KBM-7 (cell line): Measurements from ENCODE around the gene TULP3.

Experiments used
- DNase-seq: peaks from one replicate; pipeline ENCODE4 v3.0.0-alpha.2; 2015
- in situ Hi-C: fragments of 300-500 bp; cut with MboI; formaldehyde crosslinking; loops from 2 replicates; pipeline ENCODE4 v1.14.3; 2020; ENCODE audit warnings: low sequenced_read_pairs, low pct_unique_long_range_greater_than_20kb, mixed read lengths

The TULP3 gene

DNA sequence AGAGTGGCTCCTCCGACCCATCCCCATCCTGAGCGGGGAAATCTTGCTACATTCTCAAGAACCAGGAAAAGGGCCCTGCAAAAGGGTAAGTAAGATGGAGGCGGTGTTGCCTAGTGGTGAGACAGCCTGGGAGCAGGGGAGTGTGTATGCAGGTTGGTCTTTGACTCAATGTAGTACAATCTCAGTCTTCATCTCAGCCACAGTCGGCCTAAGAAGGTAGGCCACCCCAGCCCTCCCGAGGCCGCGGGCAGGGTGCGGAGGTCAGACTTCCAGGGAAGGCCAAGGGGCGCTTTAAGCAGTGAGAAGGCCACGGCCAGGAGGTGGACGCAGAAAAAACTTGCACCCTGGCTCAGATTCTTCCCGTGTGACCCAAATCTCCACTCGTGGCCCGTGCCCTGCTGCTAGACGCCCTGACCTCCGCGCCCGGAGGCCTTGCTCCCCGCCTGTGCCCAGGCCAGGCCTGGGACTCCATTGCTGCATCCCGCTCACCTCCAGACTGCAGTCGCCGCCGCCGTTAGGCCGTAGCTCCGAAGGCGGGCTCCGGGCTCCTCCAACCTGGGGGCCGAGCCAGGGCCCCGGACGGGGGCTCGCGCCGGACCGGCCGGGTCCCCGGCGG lies 14.2 kb upstream of the TULP3 start:
- in situ Hi-C loops, result no loop called here
- peak; percentile 58 for DNase-seq

GRCh38 chr12:2877047-2877952 lies 13.4 kb upstream of the TULP3 start, which contains the start of the genes FOXM1 and RHNO1:
Gene FOXM1, minus strand, starts transcription at chr12:2877174. Its CDS starts 2,696 bp downstream, at chr12:2874478.
Gene RHNO1, plus strand, starts transcription at chr12:2877223. Its CDS starts 8,144 bp downstream, at chr12:2885367.
- in situ Hi-C loops, result no loop called here
- peak; percentile 84 for DNase-seq

DNA sequence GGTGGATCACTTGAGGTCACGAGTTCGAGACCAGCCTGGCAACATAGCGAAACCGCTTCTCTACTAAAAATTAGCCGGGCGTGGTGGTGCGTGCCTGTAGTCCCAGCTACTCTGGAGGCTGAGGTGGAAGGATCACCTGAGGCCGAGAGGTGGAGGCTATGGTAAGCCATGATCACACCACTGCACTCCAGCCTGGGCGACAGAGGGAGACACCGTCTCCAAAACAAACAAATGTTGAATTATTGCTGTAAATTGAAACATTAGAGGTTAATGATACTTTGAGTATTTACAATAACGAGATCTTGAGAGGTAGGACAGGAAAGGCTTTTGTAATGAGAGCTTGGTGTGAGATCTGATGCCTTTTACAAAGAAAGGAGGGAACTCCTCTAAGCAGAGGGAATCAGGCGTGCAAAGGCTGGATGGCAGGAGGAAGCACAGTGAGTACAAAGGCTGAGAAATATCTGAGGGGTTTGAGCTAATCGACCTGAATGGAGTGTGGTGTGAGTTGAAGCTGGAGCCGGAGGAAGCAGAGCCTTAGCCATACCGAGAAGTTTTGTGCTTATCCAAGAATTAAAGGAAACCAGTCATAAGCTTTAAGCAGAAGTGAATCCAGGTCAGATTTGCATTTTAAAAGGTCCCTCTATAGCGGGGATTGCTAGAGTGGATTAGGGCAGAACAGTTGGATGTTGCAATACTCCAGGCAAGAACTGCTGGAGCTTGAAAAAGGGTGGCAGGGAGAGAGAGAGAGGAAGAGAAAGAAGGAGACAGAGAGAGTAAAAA lies 12.5 kb upstream of the TULP3 start:
- DNase-seq, result peak; percentile 84
- in situ Hi-C loops, result no loop called here

GRCh38 chr12:2879853-2880252 lies 10.8 kb upstream of the TULP3 start:
- DNase-seq, result no peak
- in situ Hi-C loops, result no loop called here

DNA sequence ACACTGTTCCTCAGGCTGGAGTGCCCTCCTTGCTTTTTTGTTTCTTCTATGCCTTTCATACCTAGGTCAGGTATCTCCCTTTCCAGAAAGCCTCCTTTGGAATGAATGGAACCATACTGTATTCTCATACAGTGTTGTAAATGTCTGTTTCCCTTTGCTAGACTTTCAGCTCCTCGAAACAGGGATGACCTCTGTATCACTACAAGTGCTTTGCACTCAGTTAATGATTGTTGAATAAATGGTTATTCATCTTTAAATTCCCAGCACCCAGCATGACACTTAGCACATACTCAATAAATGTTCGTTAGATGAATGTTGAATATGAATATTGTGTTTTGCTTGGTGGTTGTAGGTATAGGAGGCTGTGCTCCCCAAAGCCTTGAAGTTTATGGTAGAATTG lies 5.9 kb upstream of the TULP3 start:
- DNase-seq, result no peak
- in situ Hi-C loops, result no loop called here

DNA sequence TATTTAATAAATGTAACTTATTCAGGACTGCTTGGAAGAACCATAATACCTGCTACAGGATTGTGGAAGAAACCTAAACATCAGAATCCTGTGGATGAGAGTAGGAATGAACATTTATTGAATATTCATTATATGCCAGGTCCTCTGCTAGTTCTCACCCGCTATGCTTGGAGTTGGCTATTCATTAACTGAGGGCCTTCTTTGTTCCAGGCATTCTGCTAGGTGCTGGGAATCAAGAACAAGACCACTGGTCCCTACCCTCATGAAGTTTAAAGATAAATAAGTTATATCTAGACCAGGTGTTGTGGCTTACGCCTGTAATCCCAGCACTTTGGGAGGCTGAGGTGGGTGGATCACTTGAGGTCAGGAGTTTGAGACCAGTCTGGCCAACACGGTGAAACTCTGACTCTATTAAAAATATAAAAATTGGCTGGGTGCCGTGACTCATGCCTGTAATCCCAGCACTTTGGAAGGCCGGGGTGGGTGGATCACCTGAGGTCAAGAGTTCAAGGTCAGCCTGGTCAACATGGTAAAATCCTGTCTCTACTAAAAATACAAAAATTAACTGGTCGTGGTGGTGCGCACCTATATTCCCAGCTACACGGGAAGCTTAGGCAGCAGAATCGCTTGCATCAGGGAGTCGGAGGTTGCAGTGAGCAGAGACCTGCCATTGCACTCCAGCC lies 3.8 kb upstream of the TULP3 start:
- in situ Hi-C loops, result no loop called here
- DNase-seq, result no peak

DNA sequence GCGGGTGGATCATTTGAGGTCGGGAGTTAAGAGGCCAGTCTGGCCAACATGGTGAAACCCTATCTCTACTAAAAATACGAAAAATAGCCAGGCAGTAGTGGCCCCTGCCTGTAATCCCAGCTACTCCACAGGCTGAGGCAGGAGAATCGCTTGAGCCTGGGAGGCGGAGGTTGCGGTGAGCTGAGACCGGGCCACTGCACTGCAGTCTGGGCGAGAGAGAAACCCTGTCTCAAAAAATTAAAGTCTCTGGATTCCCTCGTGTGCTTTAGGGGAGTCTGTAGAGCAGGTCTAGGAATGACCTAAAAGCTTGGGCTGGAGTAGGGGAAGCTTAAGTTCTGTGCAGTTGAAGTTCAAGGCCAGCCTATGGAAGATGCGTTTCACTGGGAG lies 697 bp upstream of the TULP3 start:
- DNase-seq, result no peak
- in situ Hi-C loops, result no loop called here

GRCh38 chr12:2891240-2892053 lies 756 bp downstream of the TULP3 start:
- DNase-seq, result no peak
- in situ Hi-C loops, result no loop called here

GRCh38 chr12:2892246-2892645 lies 1.6 kb downstream of the TULP3 start:
- no peak for DNase-seq
- in situ Hi-C loops, result no loop called here

DNA sequence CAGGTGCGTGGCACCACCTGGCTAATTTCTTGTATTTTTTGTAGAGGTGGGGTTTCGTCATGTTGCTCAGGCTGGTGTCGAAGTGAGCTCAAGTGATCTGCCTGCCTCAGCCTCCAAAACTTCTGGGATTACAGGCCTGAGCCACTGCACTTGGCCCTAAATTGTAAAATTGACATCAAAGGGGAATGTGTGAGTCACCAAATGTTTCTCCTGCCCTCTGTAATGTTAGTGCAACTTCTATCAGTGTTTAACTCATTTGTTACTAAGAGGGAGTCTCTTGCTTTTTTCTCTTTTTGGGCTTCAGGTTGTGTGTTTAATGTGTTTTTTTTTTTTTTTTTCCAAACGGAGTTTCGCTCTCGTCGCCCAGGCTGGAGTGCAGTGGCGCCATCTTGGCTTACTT lies 2.3 kb downstream of the TULP3 start:
- in situ Hi-C loops, result no loop called here
- no peak for DNase-seq

DNA sequence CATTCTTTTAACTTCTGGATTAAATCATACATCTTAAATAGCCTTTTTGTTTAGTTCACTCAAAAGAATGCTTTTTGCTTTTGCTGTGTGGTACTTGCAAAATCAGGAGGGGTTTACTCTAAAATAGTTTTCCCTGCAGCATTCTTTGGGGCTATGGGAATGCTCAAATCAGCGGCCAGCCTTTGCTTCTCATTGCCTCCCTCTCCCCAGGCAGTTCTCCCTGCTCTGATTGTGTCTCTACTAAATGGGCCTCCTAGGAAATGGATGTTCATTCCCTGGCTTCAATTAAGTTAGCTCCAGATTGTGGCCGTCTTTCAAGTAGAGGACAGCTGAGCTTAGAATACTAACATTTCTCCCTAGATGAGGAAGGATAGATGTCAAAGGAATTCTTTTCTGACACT lies 4.4 kb downstream of the TULP3 start:
- no peak for DNase-seq
- in situ Hi-C loops, result no loop called here

GRCh38 chr12:2895511-2895910 lies 4.8 kb downstream of the TULP3 start:
- in situ Hi-C loops, result no loop called here
- DNase-seq, result no peak

- no peak for DNase-seq
- in situ Hi-C loops, result no loop called here
Observed at GRCh38 chr12:2897418-2897817, 6.7 kb downstream of the TULP3 start.

- in situ Hi-C loops, result no loop called here
- DNase-seq, result no peak
Observed at GRCh38 chr12:2900642-2901041, 10.0 kb downstream of the TULP3 start.

- DNase-seq, result no peak
- in situ Hi-C loops, result no loop called here
Observed at GRCh38 chr12:2902272-2902880, 11.7 kb downstream of the TULP3 start.

DNA sequence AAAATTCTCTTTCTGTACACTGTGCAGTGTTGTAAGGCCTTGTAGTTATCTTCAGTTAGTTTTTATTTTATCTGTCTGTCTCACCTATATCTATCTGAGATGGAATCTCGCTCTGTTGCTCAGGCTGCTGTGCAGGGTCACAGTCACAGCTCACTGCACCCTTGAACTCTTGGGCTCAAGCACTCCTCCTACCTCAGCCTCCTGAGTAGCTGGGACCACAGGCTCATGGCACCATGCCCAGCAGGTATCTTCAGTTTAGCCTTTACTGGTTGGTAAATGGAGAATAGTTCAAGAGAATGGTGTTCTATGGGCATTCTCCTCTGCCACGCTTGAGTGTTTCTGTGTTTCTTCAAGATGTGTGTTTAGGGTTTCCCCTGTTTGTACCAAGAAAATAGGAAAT lies 13.6 kb downstream of the TULP3 start:
- in situ Hi-C loops, result no loop called here
- DNase-seq, result no peak

- in situ Hi-C loops, result no loop called here
- DNase-seq, result no peak
Observed at GRCh38 chr12:2912216-2912575, 21.5 kb downstream of the TULP3 start.

DNA sequence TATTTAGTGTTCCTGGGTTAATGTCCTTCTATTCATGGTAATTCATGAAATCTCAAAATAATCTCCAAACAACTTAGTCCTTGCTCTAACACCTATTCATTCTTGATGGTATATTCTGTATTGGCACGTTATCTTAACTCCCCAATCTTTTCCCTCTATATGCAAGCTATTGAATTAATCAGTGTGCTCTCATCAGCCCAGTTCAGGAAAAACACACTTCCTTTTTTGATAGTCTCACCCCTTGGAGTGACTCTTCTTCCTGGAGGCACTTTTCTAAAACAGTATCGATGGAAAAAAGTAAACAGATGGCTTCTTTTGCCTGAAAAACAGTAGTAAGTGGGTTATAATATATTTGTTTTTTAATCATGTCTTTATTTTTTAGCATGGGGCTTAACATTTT lies 28.6 kb downstream of the TULP3 start:
- in situ Hi-C loops, result no loop called here
- no peak for DNase-seq
